OCI-M2 (cell line): ENCODE data around the gene PPP1R37.
A peak's percentile ranks its signal among the peaks of the same experiment; 100 is the strongest.

Experiments used
- DNase-seq: peaks from one replicate; lab custom pipeline; 2025; ENCODE audit not compliant: unreplicated experiment; lab: John Stamatoyannopoulos, UW

PPP1R37 gene

GRCh38 chr19:45092747-45093678, at the start of gene PPP1R37:
Gene PPP1R37 (plus strand): TSS chr19:45093179. CDS start chr19:45093326, 147 bp downstream.
- DNase-seq: peak; percentile 57

- DNase-seq: no peak
Observed at GRCh38 chr19:45045671-45046353, 47.2 kb upstream of the PPP1R37 start.

- no peak for DNase-seq
Observed at GRCh38 chr19:45046355-45046754, 46.6 kb upstream of the PPP1R37 start.

GRCh38 chr19:45047188-45047797, 45.7 kb upstream of the PPP1R37 start:
- no peak for DNase-seq

- DNase-seq: no peak
Observed at GRCh38 chr19:45049073-45049736, 43.8 kb upstream of the PPP1R37 start.

GRCh38 chr19:45050036-45050435, 42.9 kb upstream of the PPP1R37 start:
- no peak for DNase-seq

- DNase-seq: no peak
Observed at GRCh38 chr19:45051929-45052579, 40.9 kb upstream of the PPP1R37 start.

- DNase-seq: no peak
Observed at GRCh38 chr19:45056831-45057230, 36.1 kb upstream of the PPP1R37 start.

- DNase-seq: no peak
Observed at GRCh38 chr19:45057444-45057843, 35.5 kb upstream of the PPP1R37 start.

- no peak for DNase-seq
Observed at GRCh38 chr19:45058622-45059159, 34.3 kb upstream of the PPP1R37 start.

- DNase-seq: peak; percentile 73
Observed at GRCh38 chr19:45059258-45059965, 33.6 kb upstream of the PPP1R37 start.

- no peak for DNase-seq
Observed at GRCh38 chr19:45061965-45062364, 31.0 kb upstream of the PPP1R37 start.

GRCh38 chr19:45063851-45064801, 28.9 kb upstream of the PPP1R37 start:
- DNase-seq: no peak

GRCh38 chr19:45066921-45067661, 25.9 kb upstream of the PPP1R37 start:
- DNase-seq: no peak

GRCh38 chr19:45068041-45068440, 24.9 kb upstream of the PPP1R37 start:
- DNase-seq: no peak

GRCh38 chr19:45069056-45069455, 23.9 kb upstream of the PPP1R37 start:
- DNase-seq: no peak

- no peak for DNase-seq
Observed at GRCh38 chr19:45070214-45070613, 22.8 kb upstream of the PPP1R37 start.
